CD4-positive, CD25-positive, alpha-beta regulatory T cell (primary cell): ENCODE data around the gene ATXN10. TPM values are rescaled to one million over a fixed set of nuclear protein-coding genes. Genes with fewer than 3 reads are reported as not detected.

Experiments
- ATAC-seq, 2 donors: fragments of 150-1000 bp; cut with Tn5 transposase; one replicate each; pipeline ENCODE4 v1.10.0; 2021; ENCODE audit warnings: low read depth in 2 of 2, moderate number of reproducible peaks in 2 of 2, moderate library complexity in 1 of 2
- DNase-seq, 3 donors: peaks; one replicate each; pipeline versions ENCODE4 v3.0.0 to v3.0.0-alpha.2; 2012 to 2022; ENCODE audit warnings: mixed read lengths in 1 of 3
- H3K27ac ChIP-seq: one replicate; pipeline ENCODE4 v1.7.0; 2013; ENCODE audit warnings: mild to moderate bottlenecking, low read length; ENCODE audit not compliant: insufficient read depth, poor library complexity, severe bottlenecking
- H3K27me3 ChIP-seq: one replicate; pipeline ENCODE4 v1.7.0; 2013; ENCODE audit warnings: low read length; ENCODE audit not compliant: control insufficient read depth, insufficient read depth
- H3K36me3 ChIP-seq: one replicate; pipeline ENCODE4 v1.7.0; 2013; ENCODE audit warnings: mild to moderate bottlenecking, low read length, moderate library complexity; ENCODE audit not compliant: control insufficient read depth, insufficient read depth
- H3K4me1 ChIP-seq: 2 replicates; pipeline ENCODE4 v1.7.0; 2013; ENCODE audit warnings: mild to moderate bottlenecking, low read length; ENCODE audit not compliant: insufficient read depth, control insufficient read depth, poor library complexity, severe bottlenecking
- H3K4me3 ChIP-seq: one replicate; pipeline ENCODE4 v1.7.0; 2013; ENCODE audit warnings: low read depth, mild to moderate bottlenecking, low read length, moderate library complexity
- H3K9me3 ChIP-seq, 2 experiments: 1 replicate in 1 of 2; 2 replicates in 1 of 2; pipeline ENCODE4 v1.7.0; 2013; ENCODE audit warnings: low read length in 2 of 2, mild to moderate bottlenecking in 1 of 2, moderate library complexity in 1 of 2; ENCODE audit not compliant: control insufficient read depth in 2 of 2
- H3K27ac Mint-ChIP-seq, 3 donors: one replicate each; pipeline ENCODE4 v1.8.0; 2020 to 2022; ENCODE audit warnings: mild to moderate bottlenecking in 3 of 3, mixed read lengths in 3 of 3, moderate library complexity in 2 of 3
- H3K27me3 Mint-ChIP-seq: one replicate; pipeline ENCODE4 v1.8.0; 2022; ENCODE audit warnings: mild to moderate bottlenecking, mixed read lengths
- H3K36me3 Mint-ChIP-seq: one replicate; pipeline ENCODE4 v1.8.0; 2020; ENCODE audit warnings: mixed read lengths
- H3K4me1 Mint-ChIP-seq, 4 donors: one replicate each; pipeline ENCODE4 v1.8.0; 2020 to 2022; ENCODE audit warnings: mixed read lengths in 4 of 4, mild to moderate bottlenecking in 1 of 4
- H3K4me3 Mint-ChIP-seq, 4 donors: one replicate each; pipeline ENCODE4 v1.8.0; 2020 to 2022; ENCODE audit warnings: mild to moderate bottlenecking in 4 of 4, mixed read lengths in 4 of 4, moderate library complexity in 3 of 4
- H3K9me3 Mint-ChIP-seq, 7 donors: one replicate each; pipeline ENCODE4 v1.8.0; 2020 to 2022; ENCODE audit warnings: mixed read lengths in 7 of 7, mild to moderate bottlenecking in 3 of 7, moderate library complexity in 2 of 7
- polyA plus RNA-seq, 4 donors: library from polyadenylated mRNA; unstranded; fragments of 300-500 nt; fragmentation: Illumina TruSeq; gene quantifications; one replicate each; pipeline ENCODE4 v1.2.3, GENCODE V29; 2021
- total RNA-seq: library from RNA; stranded (reverse); gene quantifications from one replicate; pipeline ENCODE4 v1.2.3, GENCODE V29; 2022

The ATXN10 gene
- total and polyA plus RNA-seq, 5 donors from 2014 or later = 61.7 to 107 (median 80.6) TPM

- DNase-seq (no peak), ATAC-seq (no peak)
- Mint-ChIP-seq H3K36me3 (peaks cover 55% of the 10 kb centered on the region), H3K27me3 (no peaks in the 10 kb centered on the region), H3K4me3 (no peak overlapping the region), H3K4me1 (peaks cover 0 to 4% (median 3%) of the 10 kb centered on the region in 4 donors), H3K9me3 (no peaks in the 10 kb centered on the region), H3K27ac (no peak overlapping the region)
- H3K27ac ChIP-seq = no peak overlapping the region
- no peak overlapping the region for H3K4me3 ChIP-seq
- no peaks in the 10 kb centered on the region for H3K27me3 ChIP-seq
- H3K4me1 ChIP-seq = no peaks in the 10 kb centered on the region
- peaks cover 46% of the 10 kb centered on the region for H3K36me3 ChIP-seq
- H3K9me3 ChIP-seq = no peaks in the 10 kb centered on the region
Observed at GRCh38 chr22:45842291-45842991, 170.8 kb downstream of the ATXN10 start.

- H3K27me3 Mint-ChIP-seq = no peaks in the 10 kb centered on the region
- Histone ChIP-seq H3K27ac (no peak overlapping the region), H3K36me3 (peaks cover 51% of the 10 kb centered on the region), H3K4me1 (no peaks in the 10 kb centered on the region), H3K4me3 (no peak overlapping the region), H3K27me3 (no peaks in the 10 kb centered on the region), H3K9me3 (no peaks in the 10 kb centered on the region)
- H3K4me1 Mint-ChIP-seq = peaks cover 0 to 4% (median 3%) of the 10 kb centered on the region in 4 donors
- no peaks in the 10 kb centered on the region for H3K9me3 Mint-ChIP-seq
- no peak overlapping the region for H3K27ac Mint-ChIP-seq
- H3K36me3 Mint-ChIP-seq = peaks cover 60% of the 10 kb centered on the region
- H3K4me3 Mint-ChIP-seq = no peak overlapping the region
- ATAC-seq (no peak), DNase-seq (no peak)
Observed at GRCh38 chr22:45843031-45843430, 171.4 kb downstream of the ATXN10 start.

- H3K4me3 Mint-ChIP-seq = no peak overlapping the region
- Histone ChIP-seq H3K4me3 (no peak overlapping the region), H3K4me1 (no peaks in the 10 kb centered on the region), H3K27ac (no peak overlapping the region), H3K27me3 (no peaks in the 10 kb centered on the region), H3K36me3 (peaks cover 58% of the 10 kb centered on the region), H3K9me3 (no peaks in the 10 kb centered on the region)
- no peaks in the 10 kb centered on the region for H3K27me3 Mint-ChIP-seq
- peaks cover 0 to 2% (median 0%) of the 10 kb centered on the region in 7 donors for H3K9me3 Mint-ChIP-seq
- peaks cover 69% of the 10 kb centered on the region for H3K36me3 Mint-ChIP-seq
- ATAC-seq (no peak), DNase-seq (no peak)
- H3K4me1 Mint-ChIP-seq = peaks cover 0 to 4% (median 3%) of the 10 kb centered on the region in 4 donors
- H3K27ac Mint-ChIP-seq = peak overlapping the region in 1 of 3 donors; percentile 3
Observed at GRCh38 chr22:45843986-45844385, 172.4 kb downstream of the ATXN10 start.

GRCh38 chr22:45845076-45845487 lies 173.4 kb downstream of the ATXN10 start:
- Histone ChIP-seq H3K4me1 (no peaks in the 10 kb centered on the region), H3K36me3 (peaks cover 59% of the 10 kb centered on the region), H3K4me3 (no peak overlapping the region), H3K27ac (no peak overlapping the region), H3K9me3 (no peaks in the 10 kb centered on the region), H3K27me3 (no peaks in the 10 kb centered on the region)
- H3K27ac Mint-ChIP-seq = no peak overlapping the region
- peaks cover 0 to 7% (median 3%) of the 10 kb centered on the region in 7 donors for H3K9me3 Mint-ChIP-seq
- ATAC-seq = no peak
- DNase-seq = no peak
- H3K4me1 Mint-ChIP-seq = peaks cover 0 to 4% (median 3%) of the 10 kb centered on the region in 4 donors
- H3K27me3 Mint-ChIP-seq = no peaks in the 10 kb centered on the region
- H3K4me3 Mint-ChIP-seq = no peak overlapping the region
- H3K36me3 Mint-ChIP-seq = peaks cover 75% of the 10 kb centered on the region

- no peak for DNase-seq
- Mint-ChIP-seq H3K27me3 (no peaks in the 10 kb centered on the region), H3K4me3 (no peak overlapping the region), H3K9me3 (peaks cover 0 to 19% (median 14%) of the 10 kb centered on the region in 7 donors), H3K4me1 (peaks cover 0 to 4% (median 3%) of the 10 kb centered on the region in 4 donors), H3K27ac (no peak overlapping the region), H3K36me3 (peaks cover 80% of the 10 kb centered on the region)
- Histone ChIP-seq H3K4me3 (no peak overlapping the region), H3K27me3 (no peaks in the 10 kb centered on the region), H3K4me1 (no peaks in the 10 kb centered on the region), H3K9me3 (peaks cover 8 to 12% of the 10 kb centered on the region in 2 experiments), H3K27ac (no peak overlapping the region), H3K36me3 (peaks cover 69% of the 10 kb centered on the region)
- no peak for ATAC-seq
Observed at GRCh38 chr22:45846952-45847351, 175.3 kb downstream of the ATXN10 start.

- Histone ChIP-seq H3K4me3 (no peak overlapping the region), H3K27ac (no peak overlapping the region), H3K36me3 (peaks cover 63% of the 10 kb centered on the region), H3K9me3 (peaks cover 18 to 24% of the 10 kb centered on the region in 2 experiments), H3K4me1 (no peaks in the 10 kb centered on the region), H3K27me3 (no peaks in the 10 kb centered on the region)
- H3K27me3 Mint-ChIP-seq = no peaks in the 10 kb centered on the region
- DNase-seq (no peak), ATAC-seq (no peak)
- peaks cover 65% of the 10 kb centered on the region for H3K36me3 Mint-ChIP-seq
- no peaks in the 10 kb centered on the region for H3K4me1 Mint-ChIP-seq
- H3K9me3 Mint-ChIP-seq = peaks cover 0 to 26% (median 15%) of the 10 kb centered on the region in 7 donors
- H3K27ac Mint-ChIP-seq = no peak overlapping the region
- no peak overlapping the region for H3K4me3 Mint-ChIP-seq
Observed at GRCh38 chr22:45848904-45849303, 177.3 kb downstream of the ATXN10 start.

GRCh38 chr22:45852826-45853225 lies 181.2 kb downstream of the ATXN10 start:
- Histone ChIP-seq H3K9me3 (peaks cover 18 to 24% of the 10 kb centered on the region in 2 experiments), H3K27me3 (no peaks in the 10 kb centered on the region), H3K36me3 (peaks cover 43% of the 10 kb centered on the region), H3K27ac (no peak overlapping the region), H3K4me1 (no peaks in the 10 kb centered on the region), H3K4me3 (no peak overlapping the region)
- Mint-ChIP-seq H3K36me3 (peaks cover 66% of the 10 kb centered on the region), H3K27me3 (no peaks in the 10 kb centered on the region), H3K4me1 (no peaks in the 10 kb centered on the region), H3K27ac (no peak overlapping the region), H3K9me3 (peaks cover 0 to 26% (median 15%) of the 10 kb centered on the region in 7 donors), H3K4me3 (no peak overlapping the region)
- ATAC-seq (no peak), DNase-seq (no peak)

- DNase-seq = no peak
- Mint-ChIP-seq H3K9me3 (peaks cover 0 to 20% (median 5%) of the 10 kb centered on the region in 7 donors), H3K27ac (peak overlapping the region in 1 of 3 donors; percentile 14), H3K27me3 (no peaks in the 10 kb centered on the region), H3K4me3 (no peak overlapping the region), H3K4me1 (no peaks in the 10 kb centered on the region), H3K36me3 (peaks cover 55% of the 10 kb centered on the region)
- Histone ChIP-seq H3K27me3 (no peaks in the 10 kb centered on the region), H3K9me3 (peaks cover 18 to 20% of the 10 kb centered on the region in 2 experiments), H3K36me3 (peaks cover 18% of the 10 kb centered on the region), H3K4me3 (no peak overlapping the region), H3K27ac (no peak overlapping the region), H3K4me1 (no peaks in the 10 kb centered on the region)
- ATAC-seq = no peak
Observed at GRCh38 chr22:45855961-45856360, 184.3 kb downstream of the ATXN10 start.
